AG04450 (cell line): ENCODE data around the gene RAPGEF5. TPM values are rescaled to one million over a fixed set of nuclear protein-coding genes. Genes with fewer than 3 reads are reported as not detected.

ENCODE experiments used
- CTCF ChIA-PET: fragments of 300-600, 350-600 bp; formaldehyde crosslinking; extraction: SDS; loops from one replicate; lab custom pipeline; 2022; ENCODE audit warnings: antibody characterized with exemption, inconsistent platforms; lab: Charles Lee
- POLR2A ChIA-PET: fragments of 350-600 bp; formaldehyde crosslinking; extraction: SDS; loops from one replicate; lab custom pipeline; 2021; ENCODE audit warnings: antibody characterized with exemption, inconsistent platforms; lab: Yijun Ruan, JAX
- DNase-seq: peaks from one replicate; pipeline ENCODE4 v3.0.0-alpha.2; 2011; ENCODE audit warnings: low read depth, low spot score
- H3K27ac ChIP-seq: one replicate; pipeline ENCODE4 v1.5.1; 2012; ENCODE audit warnings: low read depth, low read length, control low read depth
- H3K27me3 ChIP-seq: one replicate; pipeline ENCODE4 v1.6.0; 2012; ENCODE audit warnings: low read length; ENCODE audit not compliant: control insufficient read depth, insufficient read depth
- H3K4me3 ChIP-seq: 2 replicates; pipeline ENCODE4 v1.5.1; 2011; ENCODE audit warnings: mild to moderate bottlenecking, low read depth, low read length, control low read depth
- H3K9me3 ChIP-seq: 2 replicates; pipeline ENCODE4 v1.5.1; 2012; ENCODE audit warnings: low read length; ENCODE audit not compliant: control insufficient read depth, insufficient read depth
- polyA plus RNA-seq: library from polyadenylated mRNA; depleted of rRNA; stranded (reverse); fragments of >200 nt; gene quantifications from 2 replicates; pipeline ENCODE4 v1.2.3, GENCODE V29; 2011
- TF ChIP-seq, protein P1 (sequence below): IDR thresholded peaks from 2 replicates; pipeline ENCODE4 v1.5.1; 2011; ENCODE audit warnings: low read depth, low read length, control low read depth, inconsistent platforms

The RAPGEF5 gene
- polyA plus RNA-seq, 1 experiment: 0.16 TPM

- H3K27ac ChIP-seq: no peak overlapping the region
Measured at GRCh38 chr7:22204312-22204711, 152.6 kb downstream of the RAPGEF5 start.

GRCh38 chr7:22202141-22202540 is 154.8 kb downstream of the RAPGEF5 start:
- POLR2A ChIA-PET: no interaction called here

More at GRCh38 chr7:22204312-22204711, 152.6 kb downstream of the RAPGEF5 start:
- Histone ChIP-seq H3K27me3 (peaks cover 2% of the 10 kb centered on the region), H3K9me3 (no peaks in the 10 kb centered on the region), H3K4me3 (no peak overlapping the region)
- DNase-seq: no peak
- POLR2A ChIA-PET: no interaction called here
- CTCF ChIA-PET: no interaction called here
- TF ChIP-seq, protein P1, sequence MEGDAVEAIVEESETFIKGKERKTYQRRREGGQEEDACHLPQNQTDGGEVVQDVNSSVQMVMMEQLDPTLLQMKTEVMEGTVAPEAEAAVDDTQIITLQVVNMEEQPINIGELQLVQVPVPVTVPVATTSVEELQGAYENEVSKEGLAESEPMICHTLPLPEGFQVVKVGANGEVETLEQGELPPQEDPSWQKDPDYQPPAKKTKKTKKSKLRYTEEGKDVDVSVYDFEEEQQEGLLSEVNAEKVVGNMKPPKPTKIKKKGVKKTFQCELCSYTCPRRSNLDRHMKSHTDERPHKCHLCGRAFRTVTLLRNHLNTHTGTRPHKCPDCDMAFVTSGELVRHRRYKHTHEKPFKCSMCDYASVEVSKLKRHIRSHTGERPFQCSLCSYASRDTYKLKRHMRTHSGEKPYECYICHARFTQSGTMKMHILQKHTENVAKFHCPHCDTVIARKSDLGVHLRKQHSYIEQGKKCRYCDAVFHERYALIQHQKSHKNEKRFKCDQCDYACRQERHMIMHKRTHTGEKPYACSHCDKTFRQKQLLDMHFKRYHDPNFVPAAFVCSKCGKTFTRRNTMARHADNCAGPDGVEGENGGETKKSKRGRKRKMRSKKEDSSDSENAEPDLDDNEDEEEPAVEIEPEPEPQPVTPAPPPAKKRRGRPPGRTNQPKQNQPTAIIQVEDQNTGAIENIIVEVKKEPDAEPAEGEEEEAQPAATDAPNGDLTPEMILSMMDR: no peak

GRCh38 chr7:22201186-22201880 is 155.6 kb downstream of the RAPGEF5 start:
- Histone ChIP-seq H3K27ac (no peak overlapping the region), H3K9me3 (no peaks in the 10 kb centered on the region), H3K4me3 (no peak overlapping the region), H3K27me3 (peaks cover 2% of the 10 kb centered on the region)
- CTCF ChIA-PET: interaction anchor here (0.8 kb wide), 1 partner anchor 91 kb away, joined by 3 read pairs; no protein-coding TSS in a partner anchor
- no peak for DNase-seq
- TF ChIP-seq, protein P1: no peak
- POLR2A ChIA-PET: no interaction called here

More at GRCh38 chr7:22202141-22202540, 154.8 kb downstream of the RAPGEF5 start:
- DNase-seq: no peak
- H3K4me3 ChIP-seq: no peak overlapping the region
- CTCF ChIA-PET: no interaction called here
- H3K27ac ChIP-seq: no peak overlapping the region
- H3K27me3 ChIP-seq: peaks cover 2% of the 10 kb centered on the region
- no peaks in the 10 kb centered on the region for H3K9me3 ChIP-seq
- TF ChIP-seq, protein P1: no peak

DNA sequence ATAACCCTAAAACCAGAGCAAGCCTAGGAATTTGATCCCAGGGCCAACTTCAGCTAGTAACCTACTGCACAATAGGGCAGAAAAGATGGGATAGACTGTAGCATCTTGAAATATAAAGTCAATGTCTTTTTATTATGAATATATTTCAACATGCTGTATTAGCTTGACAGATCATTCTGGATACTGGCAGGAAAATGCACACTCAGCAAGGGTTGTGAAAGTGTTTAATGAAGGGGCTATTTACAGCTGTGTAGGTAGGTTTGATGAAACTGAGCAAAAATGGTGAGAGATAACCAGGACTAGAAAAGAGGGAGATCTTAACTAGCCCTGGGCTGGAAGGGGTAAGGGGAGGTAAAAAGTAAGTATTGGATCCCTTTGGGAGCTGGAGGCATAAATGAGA is 156.2 kb downstream of the RAPGEF5 start:
- H3K27me3 ChIP-seq: peaks cover 2% of the 10 kb centered on the region
- H3K27ac ChIP-seq: no peak overlapping the region
- H3K4me3 ChIP-seq: no peak overlapping the region
- no peaks in the 10 kb centered on the region for H3K9me3 ChIP-seq
- TF ChIP-seq, protein P1: no peak
- CTCF ChIA-PET: interaction anchor here (0.8 kb wide), 1 partner anchor 91 kb away, joined by 3 read pairs; no protein-coding TSS in a partner anchor
- POLR2A ChIA-PET: no interaction called here
- no peak for DNase-seq

DNA sequence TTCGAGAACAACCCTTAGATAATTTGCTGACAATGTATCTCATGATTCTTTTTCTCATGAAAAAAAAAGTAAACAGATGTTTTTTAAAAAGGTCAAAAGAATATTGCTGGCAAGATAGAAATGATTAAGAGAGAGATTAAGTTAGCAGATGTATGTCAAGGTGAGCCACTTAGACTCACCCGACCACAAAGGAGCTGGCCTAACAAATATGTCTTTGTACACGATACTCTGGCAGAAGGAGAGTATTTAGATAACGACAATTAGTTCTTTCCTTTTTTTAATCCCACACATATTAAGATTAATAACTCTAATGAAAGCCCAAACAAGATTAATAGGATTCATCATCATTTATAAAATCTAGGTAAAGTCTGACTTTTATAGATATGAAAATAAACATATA is 156.7 kb downstream of the RAPGEF5 start:
- DNase-seq: no peak
- POLR2A ChIA-PET: no interaction called here
- TF ChIP-seq, protein P1: no peak
- Histone ChIP-seq H3K9me3 (no peaks in the 10 kb centered on the region), H3K27me3 (peaks cover 2% of the 10 kb centered on the region), H3K27ac (no peak overlapping the region), H3K4me3 (no peak overlapping the region)
- CTCF ChIA-PET: no interaction called here
